GM21528 (cell line): ENCODE measurements around the gene APBB2.

Source experiments
- ATAC-seq: cut with Tn5 transposase; IDR thresholded peaks from one replicate; pipeline ENCODE4 v1.9.1; 2021; ENCODE audit warnings: mild to moderate bottlenecking, moderate library complexity; ENCODE audit not compliant: unreplicated experiment, low FRiP score

The APBB2 gene

DNA sequence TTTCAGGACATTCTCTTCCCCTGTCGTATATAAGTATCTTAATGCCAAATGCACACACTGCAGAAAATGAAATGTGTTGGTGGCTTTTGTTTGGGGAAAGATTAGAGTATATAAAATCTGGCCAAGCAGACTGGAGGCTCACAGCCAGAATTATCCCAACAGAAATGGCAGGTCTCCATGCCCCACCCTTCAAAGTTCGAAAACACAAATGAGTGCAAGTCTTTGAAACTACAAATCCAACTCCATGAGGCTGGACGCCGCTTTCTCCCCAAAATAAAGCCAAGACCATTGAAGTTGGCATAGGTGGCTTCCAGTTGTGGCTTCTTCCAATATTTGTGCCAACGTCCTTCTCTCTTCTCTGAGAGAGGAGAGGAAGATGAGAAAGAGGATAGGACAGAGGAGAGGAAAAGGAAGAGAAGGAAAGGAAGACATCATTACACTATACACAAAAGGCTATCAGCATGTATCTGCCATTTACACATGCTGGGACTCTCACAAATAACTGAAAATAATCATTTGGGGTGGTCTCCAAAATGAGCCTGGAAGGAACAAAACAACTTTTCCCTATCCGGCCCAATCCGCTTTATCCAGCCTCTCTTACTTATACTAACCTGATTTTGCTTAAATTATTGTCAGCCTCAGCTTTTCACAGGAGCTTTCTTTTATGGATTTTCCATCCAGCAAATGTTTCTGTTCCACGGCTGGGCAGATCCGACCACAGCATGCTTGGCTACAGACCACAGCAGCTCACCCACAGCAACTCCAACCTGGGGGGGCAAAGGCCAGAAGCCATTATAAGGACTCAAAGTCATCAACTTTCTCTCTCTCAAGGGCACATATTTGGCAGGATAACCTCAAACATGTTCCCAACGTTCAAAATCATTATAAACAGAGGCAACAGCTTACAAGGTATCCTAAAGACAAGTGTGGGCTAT is 71.7 kb downstream of the APBB2 start:
- no peak for ATAC-seq

- no peak for ATAC-seq
Observed at GRCh38 chr4:41141900-41142299, 72.4 kb downstream of the APBB2 start.

DNA sequence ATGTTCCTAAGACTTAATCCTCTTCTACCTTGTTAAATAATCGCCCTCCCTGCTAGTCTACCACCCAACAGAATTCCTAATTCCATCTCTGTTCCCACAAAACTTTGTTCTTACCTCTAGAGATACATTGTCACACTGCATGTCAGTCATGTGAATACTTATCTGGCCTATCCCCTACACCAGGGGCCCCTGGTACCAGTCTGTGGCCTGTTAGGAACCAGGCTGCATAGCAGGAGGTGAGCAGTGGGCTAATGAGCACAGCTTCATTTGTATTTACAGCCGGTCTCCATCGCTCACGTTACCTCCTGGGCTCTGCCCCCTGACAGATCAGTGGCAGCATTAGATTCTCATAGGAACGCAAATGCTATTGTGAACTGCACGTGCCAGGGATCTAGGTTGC is 73.9 kb downstream of the APBB2 start:
- no peak for ATAC-seq

GRCh38 chr4:41137879-41138278 is 76.5 kb downstream of the APBB2 start:
- ATAC-seq: no peak

- no peak for ATAC-seq
Observed at GRCh38 chr4:41136456-41136855, 77.9 kb downstream of the APBB2 start.

GRCh38 chr4:41135801-41136200 is 78.5 kb downstream of the APBB2 start:
- no peak for ATAC-seq

DNA sequence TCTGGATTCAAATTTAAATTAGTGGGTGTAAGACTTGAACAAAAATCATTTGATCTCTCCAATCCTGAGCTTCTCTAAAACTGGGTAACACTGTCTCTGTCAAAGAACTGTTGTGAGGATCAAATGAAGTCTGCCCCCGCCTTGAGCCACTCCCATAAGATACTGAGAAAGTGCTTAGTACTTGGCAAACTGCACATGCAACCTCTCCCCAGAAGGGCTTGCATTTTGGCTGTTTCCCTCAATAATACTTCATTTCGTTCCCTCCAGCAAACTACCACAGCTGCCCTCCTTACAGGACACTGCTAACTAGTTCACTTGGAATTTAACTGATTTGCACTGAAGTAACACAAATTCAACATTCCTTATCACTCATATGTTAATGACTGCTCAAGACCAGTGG is 79.8 kb downstream of the APBB2 start:
- ATAC-seq: no peak

DNA sequence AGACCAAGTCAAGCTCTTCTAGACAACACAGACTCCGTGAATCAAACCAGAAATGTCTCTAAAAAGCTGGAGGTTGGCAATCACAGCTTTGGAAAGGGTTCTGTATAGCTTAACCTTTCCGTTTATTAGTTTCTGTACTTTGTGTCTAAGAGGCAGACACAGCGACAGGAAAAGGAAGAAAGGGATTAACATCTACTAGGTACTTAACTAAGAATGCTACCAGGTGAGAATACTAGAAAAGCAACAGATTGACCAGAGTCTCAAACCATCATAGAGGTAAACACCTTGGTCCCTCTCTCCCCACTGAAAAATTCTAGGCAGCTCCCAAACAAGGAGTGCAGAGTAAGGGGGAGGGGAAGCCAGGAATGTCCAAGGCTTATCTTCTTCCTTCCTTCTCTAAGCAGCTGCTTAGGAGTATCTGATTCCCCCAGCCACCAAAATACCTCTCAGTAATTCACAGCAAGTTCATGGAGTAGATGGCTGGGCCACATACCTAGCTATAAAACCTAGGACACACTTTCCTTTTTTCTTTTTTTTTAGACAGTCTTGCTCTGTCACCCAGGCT is 80.8 kb downstream of the APBB2 start:
- no peak for ATAC-seq

DNA sequence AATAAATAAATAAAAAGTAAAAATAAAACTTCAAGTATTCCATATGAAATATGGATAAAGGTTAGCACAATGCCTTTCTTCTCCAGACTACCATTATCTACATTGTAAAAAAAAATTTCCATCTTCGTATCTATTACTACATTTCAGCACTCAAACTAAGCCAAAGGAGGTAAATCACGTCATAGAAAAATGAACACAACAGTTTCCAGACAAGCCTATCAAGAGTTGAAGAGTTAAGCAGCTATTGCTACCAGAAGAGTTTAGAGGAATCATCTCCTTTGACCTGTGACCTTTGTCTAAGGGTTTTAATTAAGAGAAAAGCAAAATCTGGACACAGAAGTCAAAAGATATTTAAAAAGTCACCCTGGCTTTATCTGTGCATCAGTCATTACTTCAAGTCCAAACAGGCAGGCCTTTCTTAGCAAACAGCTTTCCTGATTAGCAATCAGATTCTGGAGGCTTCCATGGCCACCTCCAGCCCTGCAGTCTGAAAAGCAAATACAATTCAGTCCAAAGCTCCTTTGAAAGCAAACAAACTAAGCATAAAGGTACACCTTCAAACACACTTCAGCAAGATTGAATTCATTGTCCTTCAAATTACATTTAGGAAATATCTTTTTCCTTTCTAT is 82.2 kb downstream of the APBB2 start:
- no peak for ATAC-seq

GRCh38 chr4:41129936-41130440 is 84.4 kb downstream of the APBB2 start:
- ATAC-seq: no peak

- no peak for ATAC-seq
Observed at GRCh38 chr4:41129128-41129754, 85.1 kb downstream of the APBB2 start.

DNA sequence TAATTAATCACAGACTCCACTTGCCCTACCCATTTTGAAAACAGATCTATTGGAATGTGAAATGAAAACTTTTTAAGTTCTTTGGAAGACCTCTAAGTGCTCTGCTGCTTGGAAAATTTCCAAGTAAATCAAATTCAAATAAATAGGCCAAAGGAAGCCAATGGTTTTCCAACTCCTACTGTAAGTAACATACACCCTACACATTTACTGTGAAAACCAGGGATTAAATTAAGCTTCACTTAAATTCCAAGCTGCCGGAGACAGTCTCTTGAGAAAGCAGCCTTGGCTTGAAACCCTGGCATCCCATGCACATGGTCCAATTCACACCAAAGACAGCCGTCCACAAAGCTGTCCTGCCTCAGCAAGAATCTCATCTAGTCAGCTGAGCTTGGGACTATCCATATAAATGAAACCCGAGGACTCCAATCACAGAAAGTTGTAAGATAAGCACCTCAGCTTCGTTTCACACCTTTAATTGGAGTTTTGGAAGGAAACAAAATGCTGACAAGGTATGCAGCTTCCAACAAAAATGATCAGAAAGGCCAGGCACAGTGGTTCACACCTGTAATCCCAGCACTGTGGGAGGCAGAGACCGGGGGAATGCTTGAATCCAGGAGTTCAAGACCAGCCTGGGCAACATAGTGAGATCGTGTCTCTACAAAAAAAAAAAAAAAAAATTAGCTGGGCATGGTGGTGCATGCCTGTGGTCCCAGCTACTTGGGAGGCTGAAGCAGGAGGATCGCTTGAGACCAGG is 88.6 kb downstream of the APBB2 start:
- no peak for ATAC-seq

DNA sequence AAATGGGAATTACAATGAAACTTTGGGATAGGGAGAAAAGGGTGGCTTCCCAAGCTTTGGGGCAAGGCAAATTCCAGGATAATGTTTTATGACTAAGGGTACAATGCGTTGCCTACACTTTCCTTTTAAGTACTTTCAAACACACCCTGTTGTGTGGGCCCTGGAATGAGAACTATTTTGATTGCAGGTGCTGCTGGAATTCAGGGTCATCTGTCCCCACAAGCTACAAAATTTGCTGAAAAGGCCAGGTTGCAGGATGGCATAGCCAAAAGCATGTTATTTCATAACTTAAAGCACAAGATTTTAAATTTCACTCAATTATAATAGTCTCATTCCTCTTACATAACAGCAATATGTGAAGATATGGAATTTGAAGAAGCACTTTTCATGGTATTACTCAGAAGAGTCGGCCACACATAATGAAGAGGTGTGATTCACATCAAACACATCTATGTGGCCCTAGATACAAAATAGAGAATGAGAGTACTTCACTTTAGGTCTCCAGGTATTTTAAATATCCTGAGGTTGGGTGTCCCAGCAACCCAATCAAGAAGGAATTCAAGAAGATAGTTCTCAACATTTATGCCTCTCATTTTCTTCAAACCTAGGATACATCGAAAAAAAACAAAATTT is 89.3 kb downstream of the APBB2 start:
- no peak for ATAC-seq

DNA sequence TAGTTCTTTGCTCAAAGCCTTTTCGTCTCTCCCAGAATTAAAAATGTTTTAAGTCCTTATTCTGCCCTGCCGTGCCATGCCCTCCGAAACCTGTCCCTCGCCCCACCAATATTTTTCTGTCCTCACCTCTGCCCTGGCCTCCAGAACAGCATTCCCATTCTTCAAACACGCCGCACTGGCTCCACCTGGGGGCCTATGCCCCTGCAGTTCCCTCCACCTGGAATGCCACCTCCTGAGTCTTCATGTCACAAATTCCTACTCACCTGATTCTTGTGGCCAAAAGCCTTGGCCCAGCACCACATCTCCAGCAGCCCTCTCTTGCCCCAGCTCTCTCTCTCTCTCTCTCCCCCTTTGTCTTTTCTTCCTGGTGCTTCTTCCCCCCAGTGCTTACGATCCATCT is 91.6 kb downstream of the APBB2 start:
- no peak for ATAC-seq

DNA sequence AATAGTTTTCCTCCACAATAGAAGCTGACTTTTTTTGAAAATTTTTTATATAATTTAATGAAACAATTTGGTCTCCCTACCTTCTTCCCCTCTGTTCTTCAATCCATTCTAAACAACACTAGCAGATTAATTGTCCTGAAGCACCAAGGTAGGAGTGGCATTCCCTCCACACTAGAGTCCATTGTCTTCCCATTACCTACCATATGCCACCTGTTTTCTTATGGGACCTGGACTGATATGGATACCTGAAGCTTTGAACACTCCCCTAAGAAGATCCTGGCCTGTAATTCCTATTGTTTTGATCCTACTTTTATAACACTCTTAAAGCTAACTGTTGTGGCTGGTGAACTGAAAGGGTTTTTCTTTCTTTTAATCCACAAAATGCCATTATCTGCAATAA is 92.0 kb downstream of the APBB2 start:
- no peak for ATAC-seq

DNA sequence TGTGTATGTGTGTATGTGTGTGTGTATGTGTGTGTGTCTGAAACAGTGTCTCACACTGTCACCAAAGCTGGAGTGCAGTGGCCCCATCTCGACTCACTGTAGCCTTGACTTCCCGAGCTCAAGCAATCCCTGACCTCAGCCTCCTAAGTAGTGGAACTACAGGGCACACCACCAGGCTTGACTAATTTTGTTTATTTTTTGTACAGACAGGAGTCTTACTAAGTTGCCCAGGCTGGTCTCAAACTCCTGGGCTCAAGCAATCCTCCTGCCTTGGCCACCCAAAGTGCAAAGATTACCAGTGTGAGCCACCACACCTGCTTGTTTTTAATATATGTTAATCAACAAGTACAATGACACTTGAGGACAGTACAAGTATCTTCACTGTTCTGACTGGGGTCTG is 92.4 kb downstream of the APBB2 start:
- ATAC-seq: no peak

- no peak for ATAC-seq
Observed at GRCh38 chr4:41120297-41121217, 93.8 kb downstream of the APBB2 start.

DNA sequence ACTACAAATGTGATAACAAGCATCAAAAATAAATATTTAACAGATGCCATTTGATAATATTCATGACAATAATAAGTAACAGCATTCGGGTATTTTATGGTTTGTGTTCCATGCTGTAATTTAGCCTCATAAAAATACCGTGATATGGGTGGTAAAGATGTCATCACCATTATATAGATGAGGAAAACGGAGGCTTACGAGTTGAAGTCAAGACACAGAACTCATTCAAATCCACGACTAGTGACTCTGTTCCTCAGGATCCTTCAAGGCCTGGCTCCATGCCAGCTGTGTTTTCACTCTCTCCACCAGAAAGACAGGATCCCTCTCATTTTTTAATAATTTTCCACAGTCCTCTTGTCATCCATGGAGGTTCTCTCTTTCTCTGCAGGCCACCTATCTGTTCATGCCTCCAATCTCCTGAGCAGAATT is 94.5 kb downstream of the APBB2 start:
- ATAC-seq: no peak

DNA sequence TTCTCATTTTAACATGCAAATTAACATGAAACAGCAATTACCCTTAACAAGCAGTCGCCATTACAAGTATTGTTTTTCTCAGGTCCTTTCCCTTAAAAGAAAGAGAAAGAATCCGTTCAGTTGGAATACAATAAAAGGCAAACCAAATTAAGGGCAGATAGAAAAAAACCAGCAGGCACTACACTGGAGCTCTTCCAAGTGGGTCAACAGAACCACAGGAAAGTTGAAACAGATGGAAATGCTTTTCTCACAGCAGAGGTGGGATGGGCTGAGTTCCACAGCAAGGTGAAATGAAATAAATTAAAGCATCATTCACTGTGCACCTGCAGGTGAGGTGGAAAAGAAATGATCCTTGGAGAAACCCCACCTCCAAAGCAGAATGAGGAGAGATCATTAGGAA is 102.6 kb downstream of the APBB2 start:
- ATAC-seq: no peak
